GM23338 (cell line): Measurements from ENCODE around the gene RPE. TPM values are rescaled to one million over a fixed set of nuclear protein-coding genes. Genes with fewer than 3 reads are reported as not detected.

Experiments
- ATAC-seq: fragments of 200-7000 bp; cut with Tn5 transposase; 3 replicates; pipeline ENCODE4 v1.9.1; 2020
- DNase-seq: peaks from one replicate; pipeline ENCODE4 v3.0.0-alpha.2; 2015; ENCODE audit warnings: low spot score
- H2AFZ ChIP-seq: fragments of 200-600 bp; sonication (generic); 2 replicates; pipeline ENCODE4 v1.8.0; 2016; ENCODE audit warnings: antibody characterized with exemption, mild to moderate bottlenecking, moderate library complexity
- H3F3A ChIP-seq: fragments of 200-600 bp; sonication (generic); replicated peaks from 2 replicates; pipeline ENCODE4 v1.8.0; 2017; ENCODE audit warnings: antibody characterized with exemption, mixed run types, low read depth
- H3K27ac ChIP-seq: fragments of 200-600 bp; sonication (generic); 2 replicates; pipeline ENCODE4 v1.6.1; 2016; ENCODE audit warnings: low read depth
- H3K27me3 ChIP-seq: fragments of 200-600 bp; sonication (generic); 2 replicates; pipeline ENCODE4 v1.8.0; 2016; ENCODE audit warnings: mild to moderate bottlenecking, mixed run types, moderate library complexity; ENCODE audit not compliant: insufficient read depth
- H3K36me3 ChIP-seq: fragments of 200-600 bp; sonication (generic); 2 replicates; pipeline ENCODE4 v1.8.0; 2016; ENCODE audit warnings: mild to moderate bottlenecking; ENCODE audit not compliant: insufficient read depth
- H3K4me1 ChIP-seq: fragments of 200-600 bp; sonication (generic); 2 replicates; pipeline ENCODE4 v1.8.0; 2016; ENCODE audit warnings: mild to moderate bottlenecking, moderate library complexity; ENCODE audit not compliant: insufficient read depth
- H3K4me2 ChIP-seq: fragments of 200-600 bp; sonication (generic); 2 replicates; pipeline ENCODE4 v1.7.1; 2017; ENCODE audit warnings: mixed run types
- H3K4me3 ChIP-seq: fragments of 200-600 bp; sonication (generic); 2 replicates; pipeline ENCODE4 v1.6.1; 2016; ENCODE audit warnings: mixed run types
- H3K79me2 ChIP-seq: fragments of 200-600 bp; sonication (generic); replicated peaks from 2 replicates; pipeline ENCODE4 v1.8.0; 2017; ENCODE audit warnings: mild to moderate bottlenecking; ENCODE audit not compliant: insufficient read depth
- H3K9me2 ChIP-seq: fragments of 200-600 bp; sonication (generic); 2 replicates; pipeline ENCODE4 v1.8.0; 2017; ENCODE audit not compliant: insufficient read depth
- H4K20me1 ChIP-seq: fragments of 200-600 bp; sonication (generic); replicated peaks from 2 replicates; pipeline ENCODE4 v1.8.0; 2017; ENCODE audit warnings: mild to moderate bottlenecking; ENCODE audit not compliant: insufficient read depth
- H3K27ac Mint-ChIP-seq: 2 replicates; pipeline ENCODE4 v1.8.0; 2020; ENCODE audit warnings: inconsistent platforms, mild to moderate bottlenecking, moderate library complexity, mixed read lengths
- H3K27me3 Mint-ChIP-seq: 3 replicates; pipeline ENCODE4 v1.8.0; 2022; ENCODE audit warnings: low read depth, mild to moderate bottlenecking, moderate library complexity, mixed read lengths, inconsistent platforms; ENCODE audit not compliant: insufficient read depth, poor library complexity
- H3K36me3 Mint-ChIP-seq: 3 replicates; pipeline ENCODE4 v1.8.0; 2021; ENCODE audit warnings: low read depth, mild to moderate bottlenecking, inconsistent platforms, moderate library complexity, mixed read lengths
- H3K4me1 Mint-ChIP-seq: 3 replicates; pipeline ENCODE4 v1.8.0; 2020; ENCODE audit warnings: mild to moderate bottlenecking, inconsistent platforms, mixed read lengths
- H3K4me3 Mint-ChIP-seq: 3 replicates; pipeline ENCODE4 v1.8.0; 2021; ENCODE audit warnings: moderate library complexity, mild to moderate bottlenecking, inconsistent platforms, mixed read lengths
- H3K9me3 Mint-ChIP-seq: 3 replicates; pipeline ENCODE4 v1.8.0; 2020; ENCODE audit warnings: moderate library complexity, mild to moderate bottlenecking, inconsistent platforms, mixed read lengths
- CREB1 ChIP-seq: fragments of 250-450 bp; sonication (Bioruptor Pico); IDR thresholded peaks from 2 replicates; pipeline ENCODE4 v1.5.0; 2020; ENCODE audit warnings: low read depth, mild to moderate bottlenecking, moderate library complexity
- CTCF ChIP-seq, 2 experiments: fragments of 200-600 bp in 1 of 2; sonication (generic) in 1 of 2; conservative IDR thresholded peaks; 2 replicates each; pipeline versions ENCODE4 v1.5.1 to v1.6.1; 2016 to 2017; ENCODE audit warnings: antibody characterized with exemption in 2 of 2, low read depth in 2 of 2, mild to moderate bottlenecking in 2 of 2, moderate library complexity in 1 of 2
- ETS1 ChIP-seq: IDR thresholded peaks from 2 replicates; pipeline ENCODE4 v1.6.1; 2016; ENCODE audit warnings: antibody characterized with exemption
- JUNB ChIP-seq: IDR thresholded peaks from one replicate; pipeline ENCODE4 v1.6.1; 2016; ENCODE audit warnings: antibody characterized with exemption; ENCODE audit not compliant: unreplicated experiment
- POLR2AphosphoS5 ChIP-seq: IDR thresholded peaks from 2 replicates; pipeline ENCODE4 v1.6.1; 2016; ENCODE audit warnings: antibody characterized with exemption, low read depth
- REST ChIP-seq: IDR thresholded peaks from one replicate; pipeline ENCODE4 v1.6.1; 2018; ENCODE audit warnings: antibody characterized with exemption; ENCODE audit not compliant: unreplicated experiment
- STAT1 ChIP-seq: IDR thresholded peaks from one replicate; pipeline ENCODE4 v1.6.1; 2016; ENCODE audit warnings: antibody characterized with exemption; ENCODE audit not compliant: unreplicated experiment
- ZNF114 ChIP-seq: fragments of 250-450 bp; sonication (Bioruptor Pico); IDR thresholded peaks from 2 replicates; pipeline ENCODE4 v1.5.0; 2020; ENCODE audit warnings: mild to moderate bottlenecking, moderate library complexity
- ZNF331 ChIP-seq: fragments of 250-450 bp; sonication (Bioruptor Pico); IDR thresholded peaks from 2 replicates; pipeline ENCODE4 v1.5.0; 2020; ENCODE audit warnings: low read depth, mild to moderate bottlenecking, moderate library complexity
- ZNF462 ChIP-seq: fragments of 250-450 bp; sonication (Bioruptor Pico); IDR thresholded peaks from 2 replicates; pipeline ENCODE4 v1.5.0; 2020; ENCODE audit warnings: mild to moderate bottlenecking, moderate library complexity
- polyA plus RNA-seq: library from polyadenylated mRNA; unstranded; fragments of >200 nt; fragmentation: Nextera tagmentation; extraction: Ambion mirVana; gene quantifications from 2 replicates; pipeline ENCODE4 v1.2.1, GENCODE V29; 2016
- total RNA-seq: library from RNA; depleted of rRNA; stranded (reverse); fragments of >200 nt; shearing (Covaris generic); gene quantifications from 2 replicates; pipeline ENCODE4 v1.2.3, GENCODE V29; 2014

The RPE gene
- total and polyA plus RNA-seq, 2 experiments from 2014 or later, result 43.1 to 79.1 TPM

GRCh38 chr2:210020138-210020537 is 17.7 kb downstream of the RPE start:
- Histone ChIP-seq H3F3A (no peaks in the 10 kb centered on the region), H3K36me3 (peaks cover 47% of the 10 kb centered on the region), H3K27ac (no peak overlapping the region), H3K79me2 (peaks cover 10% of the 10 kb centered on the region), H3K4me2 (no peak overlapping the region), H4K20me1 (peaks cover 7% of the 10 kb centered on the region; the same call in 1 of the 2 replicates), H3K27me3 (no peaks in the 10 kb centered on the region), H2AFZ (no peak overlapping the region), H3K4me1 (no peaks in the 10 kb centered on the region), H3K9me2 (no peaks in the 10 kb centered on the region), H3K4me3 (no peak overlapping the region)
- Mint-ChIP-seq H3K9me3 (no peaks in the 10 kb centered on the region), H3K27me3 (peaks cover 3% of the 10 kb centered on the region), H3K36me3 (peaks cover 74% of the 10 kb centered on the region), H3K27ac (no peak overlapping the region), H3K4me3 (no peak overlapping the region), H3K4me1 (no peaks in the 10 kb centered on the region)
- ATAC-seq (no peak), DNase-seq (no peak)
- TF ChIP-seq ETS1, result no peak
- no peak for TF ChIP-seq ZNF114 (CRISPR knock-in tag)
- TF ChIP-seq CREB1 (CRISPR knock-in tag), result no peak
- no peak for TF ChIP-seq ZNF331 (CRISPR knock-in tag)
- no peak for TF ChIP-seq STAT1

- Mint-ChIP-seq H3K4me1 (no peaks in the 10 kb centered on the region), H3K27ac (no peak overlapping the region), H3K36me3 (peaks cover 69% of the 10 kb centered on the region), H3K27me3 (no peaks in the 10 kb centered on the region), H3K9me3 (no peaks in the 10 kb centered on the region), H3K4me3 (no peak overlapping the region)
- no peak for DNase-seq
- no peaks in the 10 kb centered on the region for H3K9me2 ChIP-seq
- H3K36me3 ChIP-seq, result peaks cover 27% of the 10 kb centered on the region
- no peak overlapping the region for H3K4me2 ChIP-seq
- no peak overlapping the region for H3K27ac ChIP-seq
- no peaks in the 10 kb centered on the region for H3F3A ChIP-seq
- ATAC-seq, result no peak
- no peaks in the 10 kb centered on the region for H3K27me3 ChIP-seq
- no peaks in the 10 kb centered on the region for H3K4me1 ChIP-seq
- H3K4me3 ChIP-seq, result no peak overlapping the region
- H3K79me2 ChIP-seq, result no peaks in the 10 kb centered on the region
- no peak overlapping the region for H2AFZ ChIP-seq
- no peaks in the 10 kb centered on the region for H4K20me1 ChIP-seq
- TF ChIP-seq CREB1 (CRISPR knock-in tag), result no peak
- TF ChIP-seq CTCF (conservative IDR thresholded peaks at IDR 0.05; ENCODE audit: low read depth in 2 of 2), result no peak
- TF ChIP-seq ZNF462 (CRISPR knock-in tag), result no peak
- no peak for TF ChIP-seq REST
- no peak for TF ChIP-seq ZNF331 (CRISPR knock-in tag)
- no peak for TF ChIP-seq JUNB
- no peak for TF ChIP-seq POLR2AphosphoS5
Measured at GRCh38 chr2:210022824-210023223, 20.4 kb downstream of the RPE start.
